OCI-M2 (cell line): ENCODE data around the gene YPEL2.

Experiments used
- DNase-seq: peaks from one replicate; lab custom pipeline; 2025; ENCODE audit not compliant: unreplicated experiment; lab: John Stamatoyannopoulos, UW

Gene YPEL2

GRCh38 chr17:59330053-59330942 is 1.2 kb upstream of the YPEL2 start:
- DNase-seq: no peak

- DNase-seq: no peak
Measured at GRCh38 chr17:59331929-59332748, 684 bp downstream of the YPEL2 start.

GRCh38 chr17:59332749-59333377 is 1.4 kb downstream of the YPEL2 start:
- DNase-seq: no peak

GRCh38 chr17:59333836-59334235 is 2.4 kb downstream of the YPEL2 start:
- DNase-seq: no peak

- DNase-seq: no peak
Measured at GRCh38 chr17:59335685-59336084, 4.2 kb downstream of the YPEL2 start.

GRCh38 chr17:59337741-59338299 is 6.4 kb downstream of the YPEL2 start:
- no peak for DNase-seq

- DNase-seq: no peak
Measured at GRCh38 chr17:59338498-59338897, 7.0 kb downstream of the YPEL2 start.

GRCh38 chr17:59341922-59342321 is 10.5 kb downstream of the YPEL2 start:
- DNase-seq: no peak

DNA sequence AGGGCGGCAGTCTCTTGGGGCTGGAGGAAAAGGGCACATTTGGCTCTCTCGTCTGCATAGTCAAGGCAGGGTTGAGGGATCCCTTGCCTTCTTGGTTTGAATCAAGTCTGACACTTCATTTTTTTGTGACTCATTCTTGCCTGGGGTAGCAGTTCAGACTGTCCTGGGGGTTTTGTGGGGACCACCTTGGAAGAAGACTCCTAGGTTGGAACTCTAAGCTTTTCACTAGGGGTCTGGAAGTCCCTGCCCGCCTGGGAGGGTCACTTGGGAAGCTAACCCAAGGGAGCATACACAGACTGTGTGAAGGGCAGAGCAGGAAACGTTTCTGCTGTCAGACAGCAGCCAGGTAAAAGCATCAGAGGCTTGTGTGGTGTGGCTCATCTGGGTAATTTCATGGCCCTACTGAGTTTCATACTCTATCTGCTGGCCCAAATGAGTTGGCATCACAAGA is 11.3 kb downstream of the YPEL2 start:
- no peak for DNase-seq

DNA sequence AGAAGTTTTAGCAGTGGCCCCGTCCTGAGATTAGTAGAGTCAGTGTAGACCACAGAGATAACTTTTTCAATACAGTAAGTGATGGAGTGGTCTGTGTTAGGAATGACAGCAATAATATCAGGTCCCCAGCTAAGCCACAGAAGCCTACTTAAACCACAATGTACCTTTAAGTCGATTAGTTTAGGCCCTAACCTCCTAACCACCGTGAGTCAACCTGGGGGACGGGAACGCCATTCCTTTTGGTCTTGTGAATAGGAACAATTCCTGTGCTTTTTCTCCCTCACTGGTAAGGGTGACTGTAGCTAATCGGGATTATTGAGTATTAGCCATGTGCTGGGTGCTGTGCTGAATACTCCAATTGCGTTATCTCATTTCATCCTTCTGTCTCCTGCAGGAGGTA is 14.0 kb downstream of the YPEL2 start:
- DNase-seq: no peak

GRCh38 chr17:59346341-59346740 is 14.9 kb downstream of the YPEL2 start:
- no peak for DNase-seq

DNA sequence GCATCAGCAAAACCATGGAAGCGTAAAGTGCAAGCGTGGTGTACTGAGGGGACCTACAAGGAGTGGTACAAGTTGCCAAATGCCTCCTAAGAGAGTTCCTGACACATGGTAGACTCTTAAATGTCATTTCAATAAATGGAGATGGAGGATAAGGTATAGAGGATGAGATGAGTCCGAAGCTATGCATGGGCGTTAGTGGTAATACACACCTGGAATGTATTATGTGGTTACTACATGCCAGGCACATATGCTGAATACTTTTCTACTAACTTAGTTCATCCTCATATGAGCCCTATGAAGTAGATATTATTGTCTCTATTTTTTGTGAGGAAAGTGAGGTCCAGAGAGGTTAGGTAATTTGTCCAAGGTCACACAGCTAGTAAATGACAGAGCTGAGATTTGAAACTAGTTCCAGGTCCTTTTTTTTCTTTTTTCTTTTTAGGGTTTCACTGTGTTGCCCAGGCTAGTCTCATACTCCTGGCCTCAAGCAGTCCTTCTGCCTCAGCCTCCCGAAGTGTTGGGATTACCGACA is 15.5 kb downstream of the YPEL2 start:
- no peak for DNase-seq

GRCh38 chr17:59347975-59348391 is 16.5 kb downstream of the YPEL2 start:
- DNase-seq: no peak

GRCh38 chr17:59349178-59349577 is 17.7 kb downstream of the YPEL2 start:
- DNase-seq: no peak

- no peak for DNase-seq
Measured at GRCh38 chr17:59353106-59353854, 21.8 kb downstream of the YPEL2 start.

GRCh38 chr17:59353936-59354755 is 22.7 kb downstream of the YPEL2 start:
- no peak for DNase-seq

DNA sequence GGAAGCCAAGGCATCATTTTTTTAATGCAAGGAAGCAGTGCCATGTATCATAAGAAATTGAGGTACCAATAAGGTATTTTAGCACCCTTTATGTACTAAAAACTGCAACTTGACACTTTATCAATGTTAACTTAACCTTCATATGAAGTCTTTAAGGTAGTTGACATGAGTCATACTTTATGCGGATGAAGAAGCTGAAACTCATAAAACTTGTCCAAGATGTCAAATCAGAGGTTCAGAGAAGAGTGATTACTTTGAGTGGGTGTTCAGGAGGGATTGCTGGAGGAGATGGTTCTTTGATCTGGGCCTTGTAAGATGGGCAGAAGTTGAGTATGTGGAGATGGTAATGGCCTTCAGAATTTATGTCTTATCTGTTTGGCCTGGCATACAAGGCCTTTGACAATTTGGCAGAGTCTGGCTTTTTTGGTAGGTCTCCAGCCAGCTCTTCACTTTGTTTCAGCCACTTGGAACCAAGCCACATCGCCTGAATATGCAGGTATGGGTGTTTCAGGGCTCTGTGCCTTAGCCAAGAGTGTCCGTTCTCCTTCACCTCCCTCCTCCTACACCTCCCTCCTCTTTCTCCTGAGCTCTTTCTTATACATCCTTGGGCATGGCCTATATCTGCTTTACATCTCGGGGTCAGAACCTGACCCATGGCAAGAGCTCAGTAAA is 23.7 kb downstream of the YPEL2 start:
- no peak for DNase-seq

DNA sequence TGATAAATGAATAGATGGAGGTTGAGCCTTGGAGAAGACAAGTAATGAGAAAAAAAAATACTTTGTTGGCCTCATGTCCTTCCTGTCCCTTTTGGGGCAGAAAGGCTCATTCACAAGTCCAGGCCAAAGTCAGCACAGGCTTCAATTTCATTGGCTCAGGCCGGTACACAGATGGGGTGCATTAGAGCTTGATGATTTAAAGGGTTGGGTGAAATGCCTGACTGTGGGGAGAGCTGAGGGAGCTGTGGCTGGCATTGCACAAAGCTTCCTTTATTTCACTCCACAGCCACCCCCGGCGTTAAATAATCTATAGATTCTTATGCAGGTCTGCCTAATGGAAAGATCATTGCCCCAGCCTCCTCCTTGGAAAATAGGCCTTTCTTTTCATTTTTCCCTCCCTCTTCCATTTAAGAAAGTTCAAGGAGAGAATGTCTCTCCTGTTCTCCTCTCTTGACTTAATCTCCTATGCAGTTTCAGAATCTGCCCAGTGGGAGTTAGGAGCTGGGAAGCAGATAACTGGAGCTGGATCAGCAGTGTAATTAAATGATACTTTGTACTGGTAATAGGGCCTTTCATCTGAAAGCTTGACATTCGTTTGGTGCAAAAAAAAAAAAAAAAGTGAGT is 24.4 kb downstream of the YPEL2 start:
- DNase-seq: no peak
